Stimulated activated CD8-positive, alpha-beta memory T cell treated with anti-CD3 and anti-CD28 coated beads, Interleukin-12 subunit alpha, Interleukin-12 subunit beta, amount 100 ng/mL, for 4 hours (primary cell): ENCODE results near the gene GLIS1.
A peak's percentile ranks its signal among the peaks of the same experiment; 100 is the strongest.

ENCODE experiments used
- DNase-seq: peaks from one replicate; pipeline ENCODE4 v3.0.0-alpha.2; 2020; ENCODE audit warnings: low read depth

GLIS1 gene

DNA sequence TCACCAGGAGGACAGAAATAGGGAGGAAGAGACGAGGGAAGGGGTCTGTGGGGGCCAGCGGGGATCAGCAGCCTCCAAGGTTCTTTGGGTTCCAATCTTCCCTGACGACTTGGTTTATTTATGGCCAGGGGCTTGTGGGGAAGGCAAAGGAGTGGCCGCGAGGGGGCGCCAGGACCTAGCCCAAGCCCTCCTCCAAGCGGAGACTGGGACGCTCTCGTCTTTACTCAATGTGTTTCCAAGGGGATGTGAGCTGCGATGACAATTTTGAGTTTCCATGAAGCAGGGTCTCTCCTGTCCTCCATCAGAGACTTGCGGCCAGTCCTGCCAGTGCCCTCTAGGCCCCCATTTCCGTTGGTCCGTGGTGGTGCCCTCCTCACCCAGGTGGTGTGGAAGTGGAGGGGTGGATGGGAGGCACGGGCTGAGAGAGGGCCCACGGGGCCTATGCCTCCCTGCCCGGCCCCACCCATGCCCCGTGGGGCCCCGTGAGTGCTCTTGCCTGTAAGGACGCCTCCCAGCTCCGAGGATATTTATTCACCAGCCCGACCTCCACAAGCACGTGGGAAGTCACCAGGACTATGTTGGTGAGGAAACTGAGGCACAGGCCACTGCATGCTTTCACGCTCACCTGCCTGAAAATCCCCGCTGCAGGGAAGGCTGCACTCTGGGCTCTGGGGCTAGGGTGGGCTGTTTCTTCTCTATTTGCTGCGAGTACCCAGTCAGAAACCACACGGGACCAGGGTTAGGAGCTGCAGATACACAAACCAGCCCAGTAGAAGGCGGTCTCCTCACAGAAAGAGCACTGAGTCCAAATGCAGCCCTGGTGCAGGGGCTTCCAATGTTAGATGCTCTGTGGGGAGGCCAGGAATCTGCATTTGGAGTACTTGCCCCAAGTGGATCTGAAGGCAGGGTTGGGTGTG is 253.2 kb downstream of the GLIS1 start:
- peak; percentile 17 for DNase-seq

GRCh38 chr1:53484705-53485477 is 254.1 kb downstream of the GLIS1 start:
- no peak for DNase-seq

DNA sequence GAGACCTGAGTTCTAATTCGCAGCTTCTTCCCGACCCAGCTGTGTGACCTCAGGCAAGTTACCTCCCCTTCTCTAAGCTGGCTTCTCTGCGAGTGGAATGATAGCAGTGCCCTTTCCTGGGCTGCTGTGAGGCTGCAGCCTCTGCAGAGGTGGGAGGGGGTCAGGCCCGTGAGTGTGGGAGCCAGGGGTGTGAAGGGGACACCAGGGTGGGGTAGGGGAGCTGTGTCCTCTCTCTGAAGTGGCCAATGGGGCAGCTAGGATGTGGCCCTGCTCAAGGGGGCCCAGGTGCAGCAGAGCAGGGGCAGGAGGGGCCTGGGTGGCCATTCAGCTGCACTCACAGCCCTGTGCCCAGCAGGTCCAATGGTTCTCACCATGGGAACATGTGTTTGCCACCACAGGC is 255.3 kb downstream of the GLIS1 start:
- no peak for DNase-seq

GRCh38 chr1:53483170-53483569 is 255.8 kb downstream of the GLIS1 start:
- no peak for DNase-seq

GRCh38 chr1:53482441-53483153 is 256.4 kb downstream of the GLIS1 start:
- no peak for DNase-seq

- no peak for DNase-seq
These were observed 257.5 kb downstream of the GLIS1 start for GRCh38 chr1:53481456-53481855.

DNA sequence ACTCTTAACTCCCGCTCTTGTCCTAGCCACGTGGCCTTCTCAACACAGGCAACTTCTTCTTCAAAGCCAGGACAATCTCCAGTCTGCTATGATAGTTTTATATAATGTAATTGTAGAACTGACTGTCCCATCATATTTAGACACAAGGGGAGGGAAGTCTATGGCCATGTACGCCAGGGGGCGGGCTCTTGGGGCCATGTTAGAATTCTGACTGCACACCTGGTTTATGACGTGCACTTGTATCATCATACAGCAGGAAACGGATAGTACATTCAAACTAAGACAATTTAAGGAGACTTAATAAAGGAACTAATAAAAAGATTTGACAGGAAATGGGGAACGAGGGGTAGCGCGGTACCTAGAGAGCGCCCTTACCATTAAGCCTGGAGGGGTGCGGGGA is 258.3 kb downstream of the GLIS1 start:
- no peak for DNase-seq

- DNase-seq: no peak
These were observed 260.5 kb downstream of the GLIS1 start for GRCh38 chr1:53478502-53478818.

- DNase-seq: no peak
These were observed 261.1 kb downstream of the GLIS1 start for GRCh38 chr1:53477651-53478501.

DNA sequence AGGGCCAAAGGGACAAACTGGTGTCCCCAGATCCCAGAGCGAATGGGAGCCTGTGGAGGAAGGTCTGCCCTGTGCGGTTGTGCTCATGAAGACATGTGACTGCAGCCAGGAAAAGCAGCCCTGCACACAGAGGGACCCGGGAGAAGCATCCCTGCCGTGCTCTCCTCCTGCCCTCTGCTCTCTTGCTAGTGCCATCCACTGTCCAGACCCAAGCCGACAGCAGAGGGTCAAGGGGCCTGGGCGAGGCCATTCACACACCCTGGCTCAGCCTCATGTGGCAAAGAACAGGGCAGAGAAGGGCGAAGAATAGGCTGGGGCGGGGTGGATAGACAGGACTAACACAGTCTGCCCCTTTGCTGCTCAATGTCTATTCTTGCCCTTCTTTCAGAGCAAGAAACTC is 262.4 kb downstream of the GLIS1 start:
- DNase-seq: no peak

GRCh38 chr1:53475664-53476063 is 263.3 kb downstream of the GLIS1 start:
- no peak for DNase-seq

- DNase-seq: no peak
These were observed 265.5 kb downstream of the GLIS1 start for GRCh38 chr1:53473463-53473862.

DNA sequence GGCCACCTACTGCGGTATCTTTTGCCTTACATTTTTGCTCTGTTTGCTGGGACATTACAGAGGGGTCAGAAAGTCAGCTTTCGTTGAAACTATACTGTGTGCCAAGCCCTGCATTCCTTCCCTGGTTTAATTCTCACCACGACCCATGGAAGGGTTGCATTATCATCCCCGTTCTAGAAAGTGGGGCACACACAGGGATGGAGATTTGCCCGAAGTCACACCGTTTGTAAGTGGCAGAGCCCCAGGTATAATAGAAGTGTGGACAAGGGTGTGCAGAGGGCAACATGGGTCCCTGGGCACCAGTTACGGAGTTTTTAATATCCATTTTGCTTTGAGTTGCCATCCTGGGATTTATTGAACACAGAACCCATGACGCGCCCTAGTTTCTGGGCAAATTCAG is 268.0 kb downstream of the GLIS1 start:
- DNase-seq: no peak

GRCh38 chr1:53470584-53470983 is 268.4 kb downstream of the GLIS1 start:
- DNase-seq: no peak

DNA sequence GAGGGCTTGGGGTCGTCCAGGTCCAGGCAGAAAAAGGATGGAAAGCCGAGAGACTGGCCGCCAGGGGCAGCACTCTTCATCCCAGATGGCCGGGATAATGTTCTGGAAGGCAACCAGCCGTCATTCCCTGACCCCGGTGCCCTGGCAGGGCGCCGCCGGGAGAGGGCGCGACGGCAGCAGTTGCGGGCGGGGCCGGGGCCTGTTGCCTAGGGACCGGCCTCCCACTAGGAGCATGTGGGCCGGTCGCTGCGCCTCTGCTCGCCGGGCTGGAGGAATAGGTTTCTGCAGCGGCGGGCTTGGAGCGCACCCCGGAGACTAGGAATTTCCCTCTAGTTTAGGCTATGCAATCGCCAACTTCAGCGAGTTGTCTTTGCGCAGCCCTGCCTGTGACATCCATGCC is 268.8 kb downstream of the GLIS1 start:
- no peak for DNase-seq

DNA sequence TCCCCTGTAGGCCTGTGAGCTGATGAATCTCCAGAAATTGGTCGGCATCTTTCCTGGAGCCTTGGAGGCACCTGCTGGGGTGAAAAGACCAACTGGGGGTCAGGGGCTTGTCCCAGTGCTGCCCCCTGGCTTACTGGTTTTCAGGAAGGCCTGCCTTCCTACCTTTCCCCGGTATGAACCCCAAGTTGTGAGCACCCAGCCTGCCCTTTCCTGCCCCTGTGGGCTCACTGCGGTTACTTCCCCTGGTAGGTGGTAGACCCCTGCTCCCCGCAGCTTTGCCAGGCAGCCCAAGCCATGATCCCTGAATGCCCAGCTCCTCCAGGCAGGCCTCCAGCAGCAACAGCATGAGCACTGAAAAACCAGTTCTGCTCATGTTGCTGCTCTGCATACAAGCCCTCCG is 269.6 kb downstream of the GLIS1 start:
- no peak for DNase-seq

DNA sequence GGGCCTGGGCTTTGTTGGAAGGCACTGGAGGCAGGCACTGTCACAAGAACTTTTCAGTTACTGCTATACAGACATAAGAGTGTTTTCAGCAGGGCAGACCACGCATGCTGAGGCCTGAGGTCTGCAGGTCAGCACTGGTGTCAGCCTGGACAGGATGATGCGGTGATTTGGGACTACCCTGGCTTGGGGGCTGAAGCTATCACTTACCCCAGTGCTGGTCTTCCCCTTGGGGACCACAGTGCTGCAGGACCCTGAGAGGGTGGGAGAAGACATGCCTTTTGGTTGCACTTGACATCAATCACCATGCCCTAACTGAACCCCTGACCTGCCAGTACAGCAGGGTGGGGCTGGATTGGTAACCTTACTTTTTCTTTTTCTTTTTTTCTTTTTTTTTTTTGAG is 270.6 kb downstream of the GLIS1 start:
- DNase-seq: no peak

GRCh38 chr1:53467391-53467790 is 271.6 kb downstream of the GLIS1 start:
- DNase-seq: no peak

DNA sequence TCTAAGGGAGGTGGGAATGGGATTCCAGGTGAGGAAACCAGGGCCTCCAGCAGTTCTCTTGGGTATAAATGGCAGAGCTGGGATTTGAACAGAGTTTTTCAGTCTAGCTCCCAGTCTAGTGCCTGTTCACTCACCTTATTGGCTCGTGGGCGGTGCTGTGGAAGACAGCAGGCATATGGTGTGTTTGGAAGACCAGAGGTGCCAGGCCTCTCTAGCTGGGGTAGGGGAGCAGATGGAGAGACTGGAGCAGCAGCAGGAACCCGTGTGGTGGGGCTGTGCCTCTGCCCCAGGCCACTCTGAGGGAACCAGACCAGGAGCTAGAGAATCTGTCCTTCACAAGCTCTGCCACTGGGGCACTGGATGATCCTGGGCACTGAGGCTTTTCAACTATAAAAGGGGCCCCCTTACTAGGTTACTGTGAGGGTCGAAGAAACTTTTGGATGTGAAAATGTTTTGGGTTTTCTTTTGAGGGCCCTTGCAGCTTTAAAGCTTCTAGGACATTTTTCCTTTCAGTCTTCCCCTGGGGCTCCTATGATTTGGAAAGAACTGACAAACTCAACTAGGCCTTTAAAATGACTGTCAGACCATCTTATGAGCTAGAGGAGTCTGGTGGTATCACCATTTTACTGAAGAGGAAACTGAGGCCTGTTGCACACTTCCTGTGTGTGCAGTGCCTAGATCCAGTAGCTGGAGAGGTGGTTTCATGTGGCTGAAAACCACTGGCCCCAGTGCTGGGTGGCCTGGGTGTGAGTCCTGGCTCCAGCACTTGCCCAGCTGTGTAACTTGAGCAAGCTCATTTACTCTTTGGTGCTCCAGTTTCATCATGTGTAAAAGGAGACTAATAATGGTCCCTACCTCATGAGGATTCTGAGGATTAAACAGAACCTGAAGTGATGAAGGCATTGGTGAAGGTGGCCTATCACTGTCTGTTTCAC is 273.7 kb downstream of the GLIS1 start:
- no peak for DNase-seq

GRCh38 chr1:53463961-53464899 is 274.7 kb downstream of the GLIS1 start:
- DNase-seq: no peak
